Keratinocyte (primary cell): Measurements from ENCODE around the gene GIMAP7.

Source experiments
- CTCF ChIP-seq, 3 experiments: IDR thresholded peaks in 1 of 3; conservative IDR thresholded peaks in 1 of 3; optimal IDR thresholded peaks in 1 of 3; 2 replicates in 2 of 3; 3 replicates in 1 of 3; pipeline versions ENCODE3 to v1.5.1; 2011; ENCODE audit warnings: low read length in 3 of 3, mild to moderate bottlenecking in 3 of 3, moderate library complexity in 2 of 3, control low read depth in 1 of 3, inconsistent platforms in 1 of 3; ENCODE audit not compliant: insufficient read depth in 2 of 3; ENCODE audit errors: extremely low read depth in 1 of 3
- EZH2 ChIP-seq: IDR thresholded peaks from one replicate; pipeline ENCODE4 v1.6.1; 2012; ENCODE audit warnings: inconsistent platforms, mild to moderate bottlenecking, low read length, moderate library complexity

- TF ChIP-seq CTCF (optimal IDR thresholded peaks at IDR 0.05 in 1 of 3, IDR thresholded peaks at IDR 0.05 in 1 of 3, conservative IDR thresholded peaks at IDR 0.05 in 1 of 3; ENCODE audit: extremely low read depth in 1 of 3, insufficient read depth in 2 of 3, low read length in 3 of 3): no peak
- no peak for TF ChIP-seq EZH2
Observed at GRCh38 chr7:150524018-150524417, 9.3 kb downstream of the GIMAP7 start.
